ENCODE measurements around the gene CST8. TPM values are rescaled to one million over a fixed set of nuclear protein-coding genes. Genes with fewer than 3 reads are reported as not detected.

The CST8 gene
- total and polyA plus RNA-seq, 2 experiments from 2014 or later = not detected

DNA sequence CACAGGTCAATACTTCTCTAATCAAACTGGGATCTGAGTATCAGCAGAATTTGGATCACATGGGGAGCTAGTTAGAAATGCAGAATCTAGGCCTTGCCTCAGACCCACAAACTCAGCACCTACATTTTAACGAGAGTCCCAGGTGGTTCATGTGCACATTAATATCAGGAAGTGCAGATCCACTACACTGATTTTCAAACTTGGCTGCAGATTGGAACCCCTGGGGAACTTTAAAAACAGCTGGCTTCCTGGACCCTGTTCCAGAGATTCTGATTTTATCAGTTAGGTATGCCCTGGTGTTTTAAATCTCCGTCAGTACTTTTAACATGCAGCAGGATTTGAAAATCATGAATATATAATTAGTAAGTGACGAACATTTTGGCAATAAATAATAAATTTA, 1.9 kb upstream of the CST8 start (continued):
- TF ChIP-seq, protein P1, sequence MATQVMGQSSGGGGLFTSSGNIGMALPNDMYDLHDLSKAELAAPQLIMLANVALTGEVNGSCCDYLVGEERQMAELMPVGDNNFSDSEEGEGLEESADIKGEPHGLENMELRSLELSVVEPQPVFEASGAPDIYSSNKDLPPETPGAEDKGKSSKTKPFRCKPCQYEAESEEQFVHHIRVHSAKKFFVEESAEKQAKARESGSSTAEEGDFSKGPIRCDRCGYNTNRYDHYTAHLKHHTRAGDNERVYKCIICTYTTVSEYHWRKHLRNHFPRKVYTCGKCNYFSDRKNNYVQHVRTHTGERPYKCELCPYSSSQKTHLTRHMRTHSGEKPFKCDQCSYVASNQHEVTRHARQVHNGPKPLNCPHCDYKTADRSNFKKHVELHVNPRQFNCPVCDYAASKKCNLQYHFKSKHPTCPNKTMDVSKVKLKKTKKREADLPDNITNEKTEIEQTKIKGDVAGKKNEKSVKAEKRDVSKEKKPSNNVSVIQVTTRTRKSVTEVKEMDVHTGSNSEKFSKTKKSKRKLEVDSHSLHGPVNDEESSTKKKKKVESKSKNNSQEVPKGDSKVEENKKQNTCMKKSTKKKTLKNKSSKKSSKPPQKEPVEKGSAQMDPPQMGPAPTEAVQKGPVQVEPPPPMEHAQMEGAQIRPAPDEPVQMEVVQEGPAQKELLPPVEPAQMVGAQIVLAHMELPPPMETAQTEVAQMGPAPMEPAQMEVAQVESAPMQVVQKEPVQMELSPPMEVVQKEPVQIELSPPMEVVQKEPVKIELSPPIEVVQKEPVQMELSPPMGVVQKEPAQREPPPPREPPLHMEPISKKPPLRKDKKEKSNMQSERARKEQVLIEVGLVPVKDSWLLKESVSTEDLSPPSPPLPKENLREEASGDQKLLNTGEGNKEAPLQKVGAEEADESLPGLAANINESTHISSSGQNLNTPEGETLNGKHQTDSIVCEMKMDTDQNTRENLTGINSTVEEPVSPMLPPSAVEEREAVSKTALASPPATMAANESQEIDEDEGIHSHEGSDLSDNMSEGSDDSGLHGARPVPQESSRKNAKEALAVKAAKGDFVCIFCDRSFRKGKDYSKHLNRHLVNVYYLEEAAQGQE (IDR thresholded peaks at IDR 0.05; ENCODE audit: unreplicated experiment) = no peak
- TF ChIP-seq POLR2AphosphoS5 (IDR thresholded peaks at IDR 0.05; ENCODE audit: low read depth) (no peak), STAT1 (IDR thresholded peaks at IDR 0.05; ENCODE audit: unreplicated experiment) (no peak), NANOG (IDR thresholded peaks at IDR 0.05; ENCODE audit: borderline replicate concordance) (no peak), ZNF114 (CRISPR knock-in tag; IDR thresholded peaks at IDR 0.05) (no peak)

- no peak for DNase-seq (ENCODE audit: low spot score)
- Histone ChIP-seq H2AFZ (no peak overlapping the region), H3K27me3 (ENCODE audit: insufficient read depth) (no peaks in the 10 kb centered on the region), H3K4me1 (ENCODE audit: insufficient read depth) (no peaks in the 10 kb centered on the region), H3F3A (replicated peaks; ENCODE audit: low read depth) (no peaks in the 10 kb centered on the region), H3K4me3 (no peak overlapping the region), H3K4me2 (no peak overlapping the region), H3K36me3 (ENCODE audit: insufficient read depth) (no peaks in the 10 kb centered on the region; the same call in none of the 2 replicates), H3K27ac (ENCODE audit: low read depth) (no peak overlapping the region), H4K20me1 (replicated peaks; ENCODE audit: insufficient read depth) (no peaks in the 10 kb centered on the region), H3K79me2 (replicated peaks; ENCODE audit: insufficient read depth) (no peaks in the 10 kb centered on the region), H3K9me2 (ENCODE audit: insufficient read depth) (peaks cover 18% of the 10 kb centered on the region; the same call in 1 of the 2 replicates)
- no peaks in the 10 kb centered on the region; the same call in 2 of the 3 replicates for H3K4me1 Mint-ChIP-seq
- H3K27ac Mint-ChIP-seq = no peak overlapping the region
- H3K36me3 Mint-ChIP-seq (ENCODE audit: low read depth) = peaks cover 16% of the 10 kb centered on the region
- peaks cover 2% of the 10 kb centered on the region for H3K27me3 Mint-ChIP-seq (ENCODE audit: insufficient read depth, low read depth, poor library complexity)
- H3K9me3 Mint-ChIP-seq = peaks cover 19% of the 10 kb centered on the region
- ATAC-seq = no peak
- no peak overlapping the region for H3K4me3 Mint-ChIP-seq
- TF ChIP-seq CREB1 (CRISPR knock-in tag; IDR thresholded peaks at IDR 0.05; ENCODE audit: low read depth) (no peak), EZH2phosphoT487 (IDR thresholded peaks at IDR 0.05; ENCODE audit: unreplicated experiment) (no peak), ZNF114 (CRISPR knock-in tag; IDR thresholded peaks at IDR 0.05) (no peak), ZNF331 (CRISPR knock-in tag; IDR thresholded peaks at IDR 0.05; ENCODE audit: low read depth) (no peak), POLR2AphosphoS5 (IDR thresholded peaks at IDR 0.05; ENCODE audit: low read depth) (no peak), STAT1 (IDR thresholded peaks at IDR 0.05; ENCODE audit: unreplicated experiment) (no peak), NANOG (IDR thresholded peaks at IDR 0.05; ENCODE audit: borderline replicate concordance) (no peak), JUNB (IDR thresholded peaks at IDR 0.05; ENCODE audit: unreplicated experiment) (no peak)
- TF ChIP-seq, protein P2, sequence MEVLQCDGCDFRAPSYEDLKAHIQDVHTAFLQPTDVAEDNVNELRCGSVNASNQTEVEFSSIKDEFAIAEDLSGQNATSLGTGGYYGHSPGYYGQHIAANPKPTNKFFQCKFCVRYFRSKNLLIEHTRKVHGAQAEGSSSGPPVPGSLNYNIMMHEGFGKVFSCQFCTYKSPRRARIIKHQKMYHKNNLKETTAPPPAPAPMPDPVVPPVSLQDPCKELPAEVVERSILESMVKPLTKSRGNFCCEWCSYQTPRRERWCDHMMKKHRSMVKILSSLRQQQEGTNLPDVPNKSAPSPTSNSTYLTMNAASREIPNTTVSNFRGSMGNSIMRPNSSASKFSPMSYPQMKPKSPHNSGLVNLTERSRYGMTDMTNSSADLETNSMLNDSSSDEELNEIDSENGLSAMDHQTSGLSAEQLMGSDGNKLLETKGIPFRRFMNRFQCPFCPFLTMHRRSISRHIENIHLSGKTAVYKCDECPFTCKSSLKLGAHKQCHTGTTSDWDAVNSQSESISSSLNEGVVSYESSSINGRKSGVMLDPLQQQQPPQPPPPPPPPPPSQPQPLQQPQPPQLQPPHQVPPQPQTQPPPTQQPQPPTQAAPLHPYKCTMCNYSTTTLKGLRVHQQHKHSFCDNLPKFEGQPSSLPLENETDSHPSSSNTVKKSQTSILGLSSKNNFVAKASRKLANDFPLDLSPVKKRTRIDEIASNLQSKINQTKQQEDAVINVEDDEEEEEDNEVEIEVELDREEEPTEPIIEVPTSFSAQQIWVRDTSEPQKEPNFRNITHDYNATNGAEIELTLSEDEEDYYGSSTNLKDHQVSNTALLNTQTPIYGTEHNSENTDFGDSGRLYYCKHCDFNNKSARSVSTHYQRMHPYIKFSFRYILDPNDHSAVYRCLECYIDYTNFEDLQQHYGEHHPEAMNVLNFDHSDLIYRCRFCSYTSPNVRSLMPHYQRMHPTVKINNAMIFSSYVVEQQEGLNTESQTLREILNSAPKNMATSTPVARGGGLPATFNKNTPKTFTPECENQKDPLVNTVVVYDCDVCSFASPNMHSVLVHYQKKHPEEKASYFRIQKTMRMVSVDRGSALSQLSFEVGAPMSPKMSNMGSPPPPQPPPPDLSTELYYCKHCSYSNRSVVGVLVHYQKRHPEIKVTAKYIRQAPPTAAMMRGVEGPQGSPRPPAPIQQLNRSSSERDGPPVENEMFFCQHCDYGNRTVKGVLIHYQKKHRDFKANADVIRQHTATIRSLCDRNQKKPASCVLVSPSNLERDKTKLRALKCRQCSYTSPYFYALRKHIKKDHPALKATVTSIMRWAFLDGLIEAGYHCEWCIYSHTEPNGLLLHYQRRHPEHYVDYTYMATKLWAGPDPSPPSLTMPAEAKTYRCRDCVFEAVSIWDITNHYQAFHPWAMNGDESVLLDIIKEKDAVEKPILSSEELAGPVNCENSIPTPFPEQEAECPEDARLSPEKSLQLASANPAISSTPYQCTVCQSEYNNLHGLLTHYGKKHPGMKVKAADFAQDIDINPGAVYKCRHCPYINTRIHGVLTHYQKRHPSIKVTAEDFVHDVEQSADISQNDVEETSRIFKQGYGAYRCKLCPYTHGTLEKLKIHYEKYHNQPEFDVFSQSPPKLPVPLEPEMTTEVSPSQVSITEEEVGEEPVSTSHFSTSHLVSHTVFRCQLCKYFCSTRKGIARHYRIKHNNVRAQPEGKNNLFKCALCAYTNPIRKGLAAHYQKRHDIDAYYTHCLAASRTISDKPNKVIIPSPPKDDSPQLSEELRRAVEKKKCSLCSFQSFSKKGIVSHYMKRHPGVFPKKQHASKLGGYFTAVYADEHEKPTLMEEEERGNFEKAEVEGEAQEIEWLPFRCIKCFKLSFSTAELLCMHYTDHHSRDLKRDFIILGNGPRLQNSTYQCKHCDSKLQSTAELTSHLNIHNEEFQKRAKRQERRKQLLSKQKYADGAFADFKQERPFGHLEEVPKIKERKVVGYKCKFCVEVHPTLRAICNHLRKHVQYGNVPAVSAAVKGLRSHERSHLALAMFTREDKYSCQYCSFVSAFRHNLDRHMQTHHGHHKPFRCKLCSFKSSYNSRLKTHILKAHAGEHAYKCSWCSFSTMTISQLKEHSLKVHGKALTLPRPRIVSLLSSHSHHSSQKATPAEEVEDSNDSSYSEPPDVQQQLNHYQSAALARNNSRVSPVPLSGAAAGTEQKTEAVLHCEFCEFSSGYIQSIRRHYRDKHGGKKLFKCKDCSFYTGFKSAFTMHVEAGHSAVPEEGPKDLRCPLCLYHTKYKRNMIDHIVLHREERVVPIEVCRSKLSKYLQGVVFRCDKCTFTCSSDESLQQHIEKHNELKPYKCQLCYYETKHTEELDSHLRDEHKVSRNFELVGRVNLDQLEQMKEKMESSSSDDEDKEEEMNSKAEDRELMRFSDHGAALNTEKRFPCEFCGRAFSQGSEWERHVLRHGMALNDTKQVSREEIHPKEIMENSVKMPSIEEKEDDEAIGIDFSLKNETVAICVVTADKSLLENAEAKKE (CRISPR knock-in tag; IDR thresholded peaks at IDR 0.05) = no peak
- TF ChIP-seq, protein P3, sequence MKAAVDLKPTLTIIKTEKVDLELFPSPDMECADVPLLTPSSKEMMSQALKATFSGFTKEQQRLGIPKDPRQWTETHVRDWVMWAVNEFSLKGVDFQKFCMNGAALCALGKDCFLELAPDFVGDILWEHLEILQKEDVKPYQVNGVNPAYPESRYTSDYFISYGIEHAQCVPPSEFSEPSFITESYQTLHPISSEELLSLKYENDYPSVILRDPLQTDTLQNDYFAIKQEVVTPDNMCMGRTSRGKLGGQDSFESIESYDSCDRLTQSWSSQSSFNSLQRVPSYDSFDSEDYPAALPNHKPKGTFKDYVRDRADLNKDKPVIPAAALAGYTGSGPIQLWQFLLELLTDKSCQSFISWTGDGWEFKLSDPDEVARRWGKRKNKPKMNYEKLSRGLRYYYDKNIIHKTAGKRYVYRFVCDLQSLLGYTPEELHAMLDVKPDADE (IDR thresholded peaks at IDR 0.05) = no peak
- TF ChIP-seq, protein P1 (IDR thresholded peaks at IDR 0.05; ENCODE audit: unreplicated experiment) = no peak
Observed at GRCh38 chr20:23492292-23492691, 1.4 kb downstream of the CST8 start.

Data from GM23338 (cell line).